Right cardiac atrium (tissue), 5 donors: Measurements from ENCODE around the gene C14orf39. TPM values are rescaled to one million over a fixed set of nuclear protein-coding genes. Genes with fewer than 3 reads are reported as not detected.

Experiments
- polyA plus RNA-seq: library from polyadenylated mRNA; stranded (reverse); fragments of 200-250 nt; gene quantifications from one replicate; pipeline ENCODE4 v1.2.3, GENCODE V29; 2013
- total RNA-seq, 4 donors: library from RNA; stranded (reverse); fragmentation: NEBNext Ultra II Directional; extraction: Animal tissue kit (Norgen Biotek cat#: 25700); gene quantifications; one replicate each; pipeline ENCODE4 v1.2.1, GENCODE V29; 2021
- donor health status: healthy with polysubstance abuse.
- donor health status: DM: no; HTN: yes; CAD: no.
- donor health status: DM: no; HTN: no; CAD: no.
- donor health status: DM: no; HTN: yes; CAD: no; lungs with severe emphysema.
- donor health status: DM: yes; HTN: yes; CAD: no.

The C14orf39 gene
- total and polyA plus RNA-seq, 5 donors = not detected

Other genes starting within 250 kb of the C14orf39 start
- gene PPM1A, start 236.8 kb downstream of the C14orf39 start, total RNA-seq = 10 to 100 TPM; 73.0 to 88.2 (median 80.8) TPM
- gene PPM1A, start 236.8 kb downstream of the C14orf39 start, polyA plus RNA-seq = 37.8 TPM
- gene SIX6, start 23.1 kb upstream of the C14orf39 start, total RNA-seq = not detected
- gene SIX6, start 23.1 kb upstream of the C14orf39 start, polyA plus RNA-seq = not detected
- gene SIX1, start 163.4 kb upstream of the C14orf39 start, total RNA-seq = not detected
- 0.14 TPM for gene SIX1, start 163.4 kb upstream of the C14orf39 start, polyA plus RNA-seq
- 1 to 10 TPM; 2.1 to 4.1 (median 3.4) TPM for gene SIX4, start 238.3 kb upstream of the C14orf39 start, total RNA-seq
- 1.1 TPM for gene SIX4, start 238.3 kb upstream of the C14orf39 start, polyA plus RNA-seq
- gene MNAT1, start 248.7 kb upstream of the C14orf39 start, total RNA-seq = 10 to 100 TPM; 25.9 to 29.3 (median 29.0) TPM
- gene MNAT1, start 248.7 kb upstream of the C14orf39 start, polyA plus RNA-seq = 27.8 TPM